Large intestine (tissue), 12 donors: ENCODE results near the gene C7. TPM values are rescaled to one million over a fixed set of nuclear protein-coding genes. Genes with fewer than 3 reads are reported as not detected.
"Not testable (repeated sequence)": the region's sequence is repeated elsewhere in the genome, so short reads cannot be mapped to it uniquely, and the experiment has no call there.

Experiments used
- DNase-seq, 2 donors: peaks; one replicate each; pipeline versions ENCODE4 v3.0.0 to v3.0.0-alpha.2; 2013
- H3K27ac ChIP-seq: one replicate; pipeline ENCODE4 v1.5.1; 2013; ENCODE audit warnings: low read length
- H3K27me3 ChIP-seq: 2 replicates; pipeline ENCODE4 v1.6.1; 2013; ENCODE audit warnings: low read length; ENCODE audit not compliant: control insufficient read depth, insufficient read depth
- H3K36me3 ChIP-seq: 2 replicates; pipeline ENCODE4 v1.6.1; 2013; ENCODE audit warnings: low read length; ENCODE audit not compliant: control insufficient read depth, insufficient read depth
- H3K4me1 ChIP-seq: one replicate; pipeline ENCODE4 v1.6.1; 2013; ENCODE audit warnings: low read length; ENCODE audit not compliant: control insufficient read depth, insufficient read depth
- H3K4me3 ChIP-seq: one replicate; pipeline ENCODE4 v1.5.1; 2013; ENCODE audit warnings: low read length
- H3K9me3 ChIP-seq: one replicate; pipeline ENCODE4 v1.6.1; 2013; ENCODE audit warnings: mild to moderate bottlenecking, low read depth, low read length, moderate library complexity; ENCODE audit not compliant: control insufficient read depth
- WGBS: methylation state at CpG from one replicate; pipeline ENCODE4 v1.1.5; 2013; ENCODE audit warnings: low lambda C conversion rate; ENCODE audit not compliant: insufficient coverage; 5-methylcytosine and 5-hydroxymethylcytosine counted together
- long read RNA-seq, 11 donors: transcript quantifications; one replicate each; lab custom pipeline, GENCODE V29; 2026
- polyA plus RNA-seq: library from polyadenylated mRNA; unstranded; fragments of 120-200 nt; gene quantifications from one replicate; pipeline ENCODE4 v1.2.1, GENCODE V29; 2013

C7 gene
- 53.9 TPM for polyA plus RNA-seq
- long read RNA-seq, donor 1, full-length matches to known transcripts = 9 of 15 reads
- long read RNA-seq, donor 1, partial matches to known transcripts = 6 of 15 reads
- long read RNA-seq, donor 1, other reads (novel, unspliced or antisense) = 0 of 15 reads
- long read RNA-seq, donor 2, full-length matches to known transcripts = 7 of 12 reads
- long read RNA-seq, donor 2, partial matches to known transcripts = 5 of 12 reads
- long read RNA-seq, donor 2, other reads (novel, unspliced or antisense) = 0 of 12 reads
- long read RNA-seq, donor 3, full-length matches to known transcripts = 1 of 17 reads
- long read RNA-seq, donor 3, partial matches to known transcripts = 16 of 17 reads
- long read RNA-seq, donor 3, other reads (novel, unspliced or antisense) = 0 of 17 reads
- long read RNA-seq, donor 4 = 0 reads
- long read RNA-seq, donor 5, full-length matches to known transcripts = 3 of 3 reads
- long read RNA-seq, donor 5, partial matches to known transcripts = 0 of 3 reads
- long read RNA-seq, donor 5, other reads (novel, unspliced or antisense) = 0 of 3 reads
- long read RNA-seq, donor 6, full-length matches to known transcripts = 15 of 20 reads
- long read RNA-seq, donor 6, partial matches to known transcripts = 5 of 20 reads
- long read RNA-seq, donor 6, other reads (novel, unspliced or antisense) = 0 of 20 reads
- long read RNA-seq, donor 7, full-length matches to known transcripts = 12 of 39 reads
- long read RNA-seq, donor 7, partial matches to known transcripts = 27 of 39 reads
- long read RNA-seq, donor 7, other reads (novel, unspliced or antisense) = 0 of 39 reads
- long read RNA-seq, donor 8, full-length matches to known transcripts = 5 of 30 reads
- long read RNA-seq, donor 8, partial matches to known transcripts = 25 of 30 reads
- long read RNA-seq, donor 8, other reads (novel, unspliced or antisense) = 0 of 30 reads
- long read RNA-seq, donor 9, full-length matches to known transcripts = 9 of 31 reads
- long read RNA-seq, donor 9, partial matches to known transcripts = 22 of 31 reads
- long read RNA-seq, donor 9, other reads (novel, unspliced or antisense) = 0 of 31 reads
- long read RNA-seq, donor 10, full-length matches to known transcripts = 11 of 11 reads
- long read RNA-seq, donor 10, partial matches to known transcripts = 0 of 11 reads
- long read RNA-seq, donor 10, other reads (novel, unspliced or antisense) = 0 of 11 reads
- long read RNA-seq, donor 11, full-length matches to known transcripts = 16 of 42 reads
- long read RNA-seq, donor 11, partial matches to known transcripts = 26 of 42 reads
- long read RNA-seq, donor 11, other reads (novel, unspliced or antisense) = 0 of 42 reads

DNA sequence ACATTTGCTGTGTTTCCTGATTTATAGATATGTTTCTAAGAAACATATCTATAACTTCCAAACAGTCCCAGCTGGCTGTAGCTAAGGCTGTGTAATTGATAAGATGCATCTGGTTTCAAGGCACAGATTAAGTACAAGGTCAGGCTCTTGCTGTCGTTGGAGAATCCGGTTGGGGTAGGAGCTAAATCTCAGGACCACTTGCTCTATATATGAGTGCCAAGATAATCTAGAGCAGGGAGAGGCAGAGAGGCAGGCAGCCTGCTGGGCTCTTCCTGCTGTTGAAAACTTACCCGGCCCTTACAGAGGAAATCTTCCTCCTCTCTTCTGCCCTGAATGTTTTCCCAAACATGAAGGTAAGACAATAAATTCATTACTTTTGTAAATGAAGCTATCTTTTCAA is at the start of gene C7:
C7 (plus strand) TSS at position 234 of the 400 bp plus-strand sequence; CDS start at position 348, 114 bp downstream.
- peak within 1 kb of the TSS; percentile 30 for H3K27ac ChIP-seq
- no peaks in the 10 kb centered on the region for H3K9me3 ChIP-seq
- H3K27me3 ChIP-seq = no peaks in the 10 kb centered on the region
- DNase-seq = peak in 1 of 2 donors; percentile 49
- H3K4me3 ChIP-seq = no peak within 1 kb of the TSS
- no peaks in the 10 kb centered on the region for H3K36me3 ChIP-seq
- H3K4me1 ChIP-seq = peaks cover 9% of the 10 kb centered on the region
- WGBS = no CpG with 5 or more reads among the region's 3 CpGs

DNA sequence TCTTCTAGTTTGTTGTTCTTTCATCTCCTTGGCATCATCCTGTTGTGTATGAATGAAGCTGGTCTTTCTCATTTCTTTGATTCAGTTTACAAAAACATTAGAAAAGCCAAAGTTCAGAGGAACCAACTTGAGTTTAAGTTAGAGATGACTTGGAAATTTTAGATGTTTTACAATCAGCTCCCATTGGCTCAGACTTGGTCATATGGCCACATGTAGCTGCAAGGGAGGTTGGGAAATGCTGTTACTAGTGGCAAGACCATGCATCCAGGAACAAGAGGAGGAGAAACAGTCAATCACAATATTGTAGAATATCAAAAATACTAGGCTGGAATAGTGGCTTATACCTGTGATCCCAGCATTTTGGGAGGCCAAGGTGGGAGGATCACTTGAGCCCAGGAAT is 48.6 kb upstream of the C7 start:
- Histone ChIP-seq H3K36me3 (no peaks in the 10 kb centered on the region), H3K4me3 (no peak overlapping the region), H3K4me1 (no peaks in the 10 kb centered on the region), H3K27ac (no peak overlapping the region), H3K27me3 (no peaks in the 10 kb centered on the region), H3K9me3 (no peaks in the 10 kb centered on the region)
- no peak for DNase-seq

DNA sequence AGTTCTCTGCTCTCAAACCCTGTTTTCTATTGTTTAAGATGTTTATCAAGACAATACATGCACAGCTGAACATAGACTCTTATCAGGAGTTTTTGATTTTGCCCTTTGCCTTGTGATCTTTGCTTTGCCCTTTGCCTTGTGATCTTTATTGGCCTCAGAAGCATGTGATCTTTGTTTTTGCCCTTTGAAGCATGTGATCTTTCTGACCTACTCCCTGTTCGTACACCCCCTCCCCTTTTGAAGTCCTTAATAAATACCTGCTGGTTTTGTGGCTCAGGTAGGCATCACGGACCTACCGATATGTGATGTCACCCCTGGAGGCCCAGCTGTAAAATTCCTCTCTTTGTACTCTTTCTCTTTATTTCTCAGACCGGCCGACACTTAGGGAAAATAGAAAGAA is 44.3 kb upstream of the C7 start:
- H3K9me3 ChIP-seq, H3K27me3 ChIP-seq, DNase-seq, H3K36me3 ChIP-seq, H3K27ac ChIP-seq, H3K4me1 ChIP-seq, H3K4me3 ChIP-seq: not testable (repeated sequence)
- WGBS = no CpG with 5 or more reads among the region's 5 CpGs

DNA sequence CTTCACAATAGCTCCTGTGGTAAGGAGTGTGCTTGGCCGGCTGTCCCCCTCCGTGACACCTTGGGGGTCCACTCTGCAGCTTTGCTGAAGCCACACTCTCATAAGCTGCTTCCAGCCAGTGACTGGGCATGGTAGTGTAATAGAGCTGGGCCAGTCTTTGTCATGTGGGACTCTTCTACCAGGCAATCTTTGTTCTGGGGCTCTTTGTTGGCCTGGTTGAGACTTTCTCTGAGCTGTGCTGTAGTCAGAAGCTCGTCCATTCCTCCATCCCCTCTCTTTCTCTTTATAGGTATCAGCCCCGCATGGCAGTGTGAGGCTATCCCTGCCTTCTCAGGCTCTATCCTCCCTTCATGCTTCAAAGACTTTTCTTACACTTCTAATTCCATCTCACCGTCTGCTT is 42.5 kb upstream of the C7 start:
- Histone ChIP-seq H3K27ac (no peak overlapping the region), H3K4me1 (no peaks in the 10 kb centered on the region)
- WGBS = 90% methylated on average over 3 of the region's 5 CpGs

DNA sequence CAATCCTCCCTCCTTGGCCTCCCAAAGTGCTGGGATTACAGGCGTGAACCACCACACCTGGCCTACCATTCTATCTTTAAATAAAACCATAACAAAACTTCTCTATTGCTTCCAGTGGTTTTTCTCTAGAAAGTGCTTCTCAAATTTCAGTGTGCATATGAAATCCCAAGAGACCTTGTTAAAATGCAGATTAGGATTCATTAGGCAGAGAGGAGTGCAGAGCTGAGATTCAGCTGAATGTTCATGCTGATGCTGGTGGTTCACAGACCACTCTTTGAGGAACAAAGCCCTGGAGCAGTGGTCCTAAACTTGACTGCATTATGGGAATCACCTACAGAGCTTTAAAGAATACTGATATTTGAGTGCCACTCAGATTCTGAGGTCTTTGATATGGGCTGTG is 39.9 kb upstream of the C7 start:
- no peaks in the 10 kb centered on the region for H3K36me3 ChIP-seq
- no peaks in the 10 kb centered on the region for H3K27me3 ChIP-seq
- no peak overlapping the region for H3K27ac ChIP-seq
- H3K4me1 ChIP-seq = no peaks in the 10 kb centered on the region
- no CpG with 5 or more reads among the region's 1 CpG for WGBS
- H3K9me3 ChIP-seq = no peaks in the 10 kb centered on the region
- no peak for DNase-seq
- H3K4me3 ChIP-seq = no peak overlapping the region

More for the DNA sequence above, 42.5 kb upstream of the C7 start:
- Histone ChIP-seq H3K4me3 (no peak overlapping the region), H3K27me3 (no peaks in the 10 kb centered on the region), H3K36me3 (no peaks in the 10 kb centered on the region), H3K9me3 (no peaks in the 10 kb centered on the region)
- DNase-seq = no peak

DNA sequence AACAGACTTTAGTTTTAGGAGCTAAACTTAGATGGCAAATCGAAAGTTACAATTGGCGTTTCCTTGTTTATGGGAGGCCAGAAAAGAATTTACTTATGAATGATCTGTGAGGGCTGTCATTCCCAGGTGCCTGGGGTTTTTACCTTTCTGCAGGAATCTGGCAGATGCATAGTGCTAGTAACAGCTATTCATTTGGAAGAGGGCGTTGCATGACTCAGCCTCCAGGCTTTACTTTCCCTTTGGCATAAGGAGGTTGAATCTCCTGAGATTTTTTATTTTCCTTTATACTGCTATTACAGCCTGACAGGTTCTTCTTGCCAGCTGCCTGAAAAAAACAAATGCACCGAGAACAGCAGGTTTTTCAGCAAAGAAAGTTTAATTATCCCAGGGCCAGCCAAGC is 38.1 kb upstream of the C7 start:
- Histone ChIP-seq H3K36me3 (no peaks in the 10 kb centered on the region), H3K27me3 (no peaks in the 10 kb centered on the region), H3K4me1 (no peaks in the 10 kb centered on the region), H3K9me3 (no peaks in the 10 kb centered on the region), H3K27ac (no peak overlapping the region), H3K4me3 (no peak overlapping the region)
- no CpG with 5 or more reads among the region's 4 CpGs for WGBS
- no peak for DNase-seq

DNA sequence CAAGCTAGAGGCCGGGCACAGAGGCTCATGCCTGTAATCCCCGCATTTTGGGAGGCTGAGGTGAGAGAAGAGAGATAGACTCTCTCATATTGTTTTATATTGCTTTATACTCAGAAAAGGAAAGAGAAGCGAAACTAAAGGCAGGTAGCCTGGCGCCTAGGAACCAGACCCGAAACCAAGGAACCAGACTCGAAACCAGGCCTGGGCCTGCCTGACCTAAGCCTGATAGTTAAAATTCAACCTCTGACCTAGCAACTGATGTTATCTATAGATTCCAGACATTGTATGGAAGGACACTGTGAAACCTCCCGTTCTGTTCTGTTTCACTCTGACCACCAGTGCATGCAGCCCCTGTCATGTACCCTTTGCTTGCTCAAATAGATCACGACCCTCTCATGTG is 37.0 kb upstream of the C7 start:
- not testable (repeated sequence) for H3K4me3 ChIP-seq, H3K36me3 ChIP-seq, H3K9me3 ChIP-seq, H3K27me3 ChIP-seq, DNase-seq, H3K4me1 ChIP-seq, H3K27ac ChIP-seq
- WGBS = no CpG with 5 or more reads among the region's 8 CpGs

DNA sequence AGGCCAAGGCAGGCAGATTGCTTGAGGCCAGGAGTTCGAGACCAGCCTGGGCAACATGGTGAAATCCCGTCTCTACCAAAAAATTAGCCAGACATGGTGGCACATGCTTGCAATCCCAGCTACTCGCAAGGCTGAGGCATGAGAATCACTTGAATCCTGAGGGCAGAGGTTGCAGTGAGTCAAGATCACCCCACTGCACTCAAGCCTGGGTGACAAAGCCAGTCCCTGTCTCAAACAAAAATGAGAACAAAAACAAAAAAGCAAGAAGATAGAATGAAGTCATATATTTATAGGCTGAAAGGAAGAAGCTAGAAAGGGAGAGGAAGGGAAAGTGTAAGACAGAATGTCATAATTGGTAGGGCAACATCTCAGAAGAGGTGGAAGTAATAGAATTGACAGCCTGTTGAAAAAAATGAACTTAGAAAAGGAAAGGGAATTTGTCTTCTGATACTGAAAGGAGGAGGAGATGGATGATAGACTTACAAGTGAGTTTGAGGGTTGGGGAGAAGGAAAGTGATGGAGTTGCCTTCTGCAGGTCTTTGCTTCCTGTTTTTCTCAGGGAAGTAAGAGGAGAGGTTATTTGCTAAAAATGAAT is 35.9 kb upstream of the C7 start:
- WGBS = no CpG with 5 or more reads among the region's 3 CpGs
- Histone ChIP-seq H3K9me3 (no peaks in the 10 kb centered on the region), H3K27me3 (no peaks in the 10 kb centered on the region), H3K4me1 (no peaks in the 10 kb centered on the region), H3K36me3 (no peaks in the 10 kb centered on the region), H3K27ac (no peak overlapping the region), H3K4me3 (no peak overlapping the region)
- DNase-seq = no peak

DNA sequence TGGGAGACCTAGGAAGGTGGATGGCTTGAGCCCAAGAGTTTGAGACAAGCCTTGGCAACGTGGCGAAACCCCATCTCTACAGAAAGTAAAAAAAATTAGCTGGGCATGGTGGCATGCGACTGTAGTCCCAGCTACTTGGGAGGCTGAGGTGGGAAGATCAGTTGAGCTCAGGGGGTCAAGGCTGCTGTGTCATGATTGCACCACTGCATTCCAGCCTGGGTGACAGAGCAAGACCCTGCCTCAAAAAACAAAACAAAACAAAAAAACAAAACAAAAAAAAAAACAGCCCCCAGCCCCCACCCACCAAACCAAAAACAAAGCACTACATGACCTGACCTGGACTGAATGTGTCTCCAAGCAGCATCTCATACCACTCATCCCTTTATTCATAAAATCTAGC is 33.3 kb upstream of the C7 start:
- WGBS = no CpG with 5 or more reads among the region's 3 CpGs
- Histone ChIP-seq H3K9me3 (no peaks in the 10 kb centered on the region), H3K27ac (no peak overlapping the region), H3K36me3 (no peaks in the 10 kb centered on the region), H3K27me3 (no peaks in the 10 kb centered on the region), H3K4me3 (no peak overlapping the region), H3K4me1 (no peaks in the 10 kb centered on the region)
- no peak for DNase-seq
